Measurements from ENCODE around the gene CHL1. TPM values are rescaled to one million over a fixed set of nuclear protein-coding genes. Genes with fewer than 3 reads are reported as not detected.

Gene CHL1
- polyA plus RNA-seq, 2 of the 4 experiments (the other 2 are of a cell fraction): 0.05 TPM; not detected in 1

DNA sequence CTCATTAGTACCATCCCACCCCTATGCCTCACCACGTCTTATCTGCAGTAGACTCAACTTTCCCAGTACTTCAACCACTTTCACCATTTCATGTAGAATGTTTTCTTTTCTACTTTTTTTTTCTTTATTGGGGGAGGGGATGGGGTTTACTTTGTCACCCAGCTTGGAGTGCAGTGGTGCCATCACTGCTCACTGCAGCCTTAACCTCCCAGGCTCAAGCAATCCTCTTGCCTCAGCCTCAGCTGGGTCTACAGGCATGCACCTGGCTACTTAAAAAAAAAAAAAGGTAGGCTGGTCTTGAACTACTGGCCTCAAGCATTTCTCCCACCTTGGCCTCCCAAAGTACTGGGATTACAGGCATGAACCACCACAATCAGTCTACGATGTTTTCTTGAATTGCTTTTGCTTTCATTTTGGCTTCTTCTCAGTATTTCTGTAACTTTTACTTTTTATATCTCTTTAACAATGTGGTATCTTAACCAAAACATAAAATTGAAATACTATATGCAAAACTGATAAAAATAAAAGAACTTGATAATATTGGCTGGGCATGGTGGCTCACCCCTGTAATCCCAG lies 44.9 kb upstream of the CHL1 start (continued):
- no peak for TF ChIP-seq RAD21 (conservative IDR thresholded peaks at IDR 0.05 in 1 of 2, IDR thresholded peaks at IDR 0.05 in 1 of 2)
- TF ChIP-seq, protein P1, sequence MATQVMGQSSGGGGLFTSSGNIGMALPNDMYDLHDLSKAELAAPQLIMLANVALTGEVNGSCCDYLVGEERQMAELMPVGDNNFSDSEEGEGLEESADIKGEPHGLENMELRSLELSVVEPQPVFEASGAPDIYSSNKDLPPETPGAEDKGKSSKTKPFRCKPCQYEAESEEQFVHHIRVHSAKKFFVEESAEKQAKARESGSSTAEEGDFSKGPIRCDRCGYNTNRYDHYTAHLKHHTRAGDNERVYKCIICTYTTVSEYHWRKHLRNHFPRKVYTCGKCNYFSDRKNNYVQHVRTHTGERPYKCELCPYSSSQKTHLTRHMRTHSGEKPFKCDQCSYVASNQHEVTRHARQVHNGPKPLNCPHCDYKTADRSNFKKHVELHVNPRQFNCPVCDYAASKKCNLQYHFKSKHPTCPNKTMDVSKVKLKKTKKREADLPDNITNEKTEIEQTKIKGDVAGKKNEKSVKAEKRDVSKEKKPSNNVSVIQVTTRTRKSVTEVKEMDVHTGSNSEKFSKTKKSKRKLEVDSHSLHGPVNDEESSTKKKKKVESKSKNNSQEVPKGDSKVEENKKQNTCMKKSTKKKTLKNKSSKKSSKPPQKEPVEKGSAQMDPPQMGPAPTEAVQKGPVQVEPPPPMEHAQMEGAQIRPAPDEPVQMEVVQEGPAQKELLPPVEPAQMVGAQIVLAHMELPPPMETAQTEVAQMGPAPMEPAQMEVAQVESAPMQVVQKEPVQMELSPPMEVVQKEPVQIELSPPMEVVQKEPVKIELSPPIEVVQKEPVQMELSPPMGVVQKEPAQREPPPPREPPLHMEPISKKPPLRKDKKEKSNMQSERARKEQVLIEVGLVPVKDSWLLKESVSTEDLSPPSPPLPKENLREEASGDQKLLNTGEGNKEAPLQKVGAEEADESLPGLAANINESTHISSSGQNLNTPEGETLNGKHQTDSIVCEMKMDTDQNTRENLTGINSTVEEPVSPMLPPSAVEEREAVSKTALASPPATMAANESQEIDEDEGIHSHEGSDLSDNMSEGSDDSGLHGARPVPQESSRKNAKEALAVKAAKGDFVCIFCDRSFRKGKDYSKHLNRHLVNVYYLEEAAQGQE (IDR thresholded peaks at IDR 0.05): no peak

GRCh38 chr3:159974-160373 lies 36.6 kb upstream of the CHL1 start:
- no peak for DNase-seq (ENCODE audit: low read depth in 1 of 2, low spot score in 1 of 2)

GRCh38 chr3:166071-166470 lies 30.5 kb upstream of the CHL1 start:
- ChIA-PET CTCF (no interaction called here), POLR2A (no interaction called here)
- Histone ChIP-seq H3K27ac (no peak overlapping the region), H3K9me3 (no peaks in the 10 kb centered on the region; the same call in 2 of the 3 replicates), H3K4me2 (no peak overlapping the region), H3K4me3 (no peak overlapping the region), H3K4me1 (no peaks in the 10 kb centered on the region)
- TF ChIP-seq, protein P2, sequence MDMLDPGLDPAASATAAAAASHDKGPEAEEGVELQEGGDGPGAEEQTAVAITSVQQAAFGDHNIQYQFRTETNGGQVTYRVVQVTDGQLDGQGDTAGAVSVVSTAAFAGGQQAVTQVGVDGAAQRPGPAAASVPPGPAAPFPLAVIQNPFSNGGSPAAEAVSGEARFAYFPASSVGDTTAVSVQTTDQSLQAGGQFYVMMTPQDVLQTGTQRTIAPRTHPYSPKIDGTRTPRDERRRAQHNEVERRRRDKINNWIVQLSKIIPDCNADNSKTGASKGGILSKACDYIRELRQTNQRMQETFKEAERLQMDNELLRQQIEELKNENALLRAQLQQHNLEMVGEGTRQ (IDR thresholded peaks at IDR 0.05): no peak
- TF ChIP-seq TP53 (CRISPR knock-in tag; IDR thresholded peaks at IDR 0.05) (no peak), ELK1 (IDR thresholded peaks at IDR 0.05; ENCODE audit: low read depth, low read length) (no peak), MAX (IDR thresholded peaks at IDR 0.05) (no peak), ZFP36 (IDR thresholded peaks at IDR 0.05; ENCODE audit: borderline replicate concordance, partially characterized antibody) (no peak), MAZ (IDR thresholded peaks at IDR 0.05; ENCODE audit: borderline replicate concordance, low read depth, low read length) (no peak), RFX5 (IDR thresholded peaks at IDR 0.05) (no peak), CBX2 (IDR thresholded peaks at IDR 0.05; ENCODE audit: borderline replicate concordance, low read depth) (no peak), ZNF302 (CRISPR knock-in tag; IDR thresholded peaks at IDR 0.05) (no peak), EHF (CRISPR knock-in tag; IDR thresholded peaks at IDR 0.05) (no peak), EHMT2 (IDR thresholded peaks at IDR 0.05; ENCODE audit: low read depth) (no peak), CHD4 (IDR thresholded peaks at IDR 0.05; ENCODE audit: borderline replicate concordance) (no peak), POLR2AphosphoS2 (conservative IDR thresholded peaks at IDR 0.05; ENCODE audit: low read length) (no peak), RARB (CRISPR knock-in tag; IDR thresholded peaks at IDR 0.05) (no peak), JUNB (IDR thresholded peaks at IDR 0.05) (no peak), SMC3 (IDR thresholded peaks at IDR 0.05) (no peak)
- TF ChIP-seq, protein P3, sequence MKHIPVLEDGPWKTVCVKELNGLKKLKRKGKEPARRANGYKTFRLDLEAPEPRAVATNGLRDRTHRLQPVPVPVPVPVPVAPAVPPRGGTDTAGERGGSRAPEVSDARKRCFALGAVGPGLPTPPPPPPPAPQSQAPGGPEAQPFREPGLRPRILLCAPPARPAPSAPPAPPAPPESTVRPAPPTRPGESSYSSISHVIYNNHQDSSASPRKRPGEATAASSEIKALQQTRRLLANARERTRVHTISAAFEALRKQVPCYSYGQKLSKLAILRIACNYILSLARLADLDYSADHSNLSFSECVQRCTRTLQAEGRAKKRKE (CRISPR knock-in tag; IDR thresholded peaks at IDR 0.05; ENCODE audit: low read depth): no peak
- TF ChIP-seq, protein P4, sequence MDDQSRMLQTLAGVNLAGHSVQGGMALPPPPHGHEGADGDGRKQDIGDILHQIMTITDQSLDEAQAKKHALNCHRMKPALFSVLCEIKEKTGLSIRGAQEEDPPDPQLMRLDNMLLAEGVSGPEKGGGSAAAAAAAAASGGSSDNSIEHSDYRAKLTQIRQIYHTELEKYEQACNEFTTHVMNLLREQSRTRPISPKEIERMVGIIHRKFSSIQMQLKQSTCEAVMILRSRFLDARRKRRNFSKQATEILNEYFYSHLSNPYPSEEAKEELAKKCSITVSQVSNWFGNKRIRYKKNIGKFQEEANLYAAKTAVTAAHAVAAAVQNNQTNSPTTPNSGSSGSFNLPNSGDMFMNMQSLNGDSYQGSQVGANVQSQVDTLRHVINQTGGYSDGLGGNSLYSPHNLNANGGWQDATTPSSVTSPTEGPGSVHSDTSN (IDR thresholded peaks at IDR 0.05): no peak
- no peak for FAIRE-seq
- DNase-seq (ENCODE audit: low read depth in 1 of 2, low spot score in 1 of 2): no peak
- ATAC-seq: no peak

More at GRCh38 chr3:159974-160373, 36.6 kb upstream of the CHL1 start:
- Histone ChIP-seq H3K4me2 (no peak overlapping the region), H3K27ac (no peak overlapping the region), H3K9me3 (no peaks in the 10 kb centered on the region; the same call in 2 of the 3 replicates), H3K4me3 (no peak overlapping the region), H3K4me1 (no peaks in the 10 kb centered on the region)
- 3% methylated on average over 1 of the region's 1 CpG for WGBS (ENCODE audit: missing lambda C conversion rate)
- ATAC-seq: no peak
- FAIRE-seq: no peak
- ChIA-PET CTCF (no interaction called here), POLR2A (no interaction called here)
- TF ChIP-seq CEBPB (IDR thresholded peaks at IDR 0.05): no peak
- TF ChIP-seq SREBF2 (IDR thresholded peaks at IDR 0.05): no peak
- TF ChIP-seq, protein P2 (IDR thresholded peaks at IDR 0.05): no peak
- TF ChIP-seq RARB (CRISPR knock-in tag; IDR thresholded peaks at IDR 0.05): no peak
- TF ChIP-seq JUN (IDR thresholded peaks at IDR 0.05): no peak
- TF ChIP-seq HOXB13 (CRISPR knock-in tag; IDR thresholded peaks at IDR 0.05; ENCODE audit: low read depth): no peak
- TF ChIP-seq, protein P3 (CRISPR knock-in tag; IDR thresholded peaks at IDR 0.05; ENCODE audit: low read depth): no peak
- no peak for TF ChIP-seq JUNB (IDR thresholded peaks at IDR 0.05)

Data from A549 (cell line).